ENCODE data around the gene VAV3.

DNA sequence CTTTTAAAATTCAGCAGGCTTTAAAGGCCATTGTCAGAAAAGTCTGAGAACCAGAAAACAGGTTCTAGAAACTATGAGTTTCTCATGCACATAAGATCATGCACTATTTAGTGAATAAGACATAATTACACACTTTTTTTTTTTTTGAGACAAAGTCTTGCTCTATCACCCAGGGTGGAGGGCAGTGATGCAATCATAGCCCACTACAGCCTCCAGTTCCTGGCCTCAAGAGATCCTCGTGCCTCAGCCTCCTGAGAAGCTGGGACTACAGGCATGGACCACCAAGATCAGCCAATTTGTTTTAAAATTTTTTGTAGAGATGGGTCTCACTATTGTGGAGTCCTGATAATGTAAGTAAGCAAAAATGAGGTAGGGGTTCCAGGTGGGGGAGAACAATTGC lies 134.9 kb downstream of the VAV3 start:
- TF ChIP-seq, protein P1, sequence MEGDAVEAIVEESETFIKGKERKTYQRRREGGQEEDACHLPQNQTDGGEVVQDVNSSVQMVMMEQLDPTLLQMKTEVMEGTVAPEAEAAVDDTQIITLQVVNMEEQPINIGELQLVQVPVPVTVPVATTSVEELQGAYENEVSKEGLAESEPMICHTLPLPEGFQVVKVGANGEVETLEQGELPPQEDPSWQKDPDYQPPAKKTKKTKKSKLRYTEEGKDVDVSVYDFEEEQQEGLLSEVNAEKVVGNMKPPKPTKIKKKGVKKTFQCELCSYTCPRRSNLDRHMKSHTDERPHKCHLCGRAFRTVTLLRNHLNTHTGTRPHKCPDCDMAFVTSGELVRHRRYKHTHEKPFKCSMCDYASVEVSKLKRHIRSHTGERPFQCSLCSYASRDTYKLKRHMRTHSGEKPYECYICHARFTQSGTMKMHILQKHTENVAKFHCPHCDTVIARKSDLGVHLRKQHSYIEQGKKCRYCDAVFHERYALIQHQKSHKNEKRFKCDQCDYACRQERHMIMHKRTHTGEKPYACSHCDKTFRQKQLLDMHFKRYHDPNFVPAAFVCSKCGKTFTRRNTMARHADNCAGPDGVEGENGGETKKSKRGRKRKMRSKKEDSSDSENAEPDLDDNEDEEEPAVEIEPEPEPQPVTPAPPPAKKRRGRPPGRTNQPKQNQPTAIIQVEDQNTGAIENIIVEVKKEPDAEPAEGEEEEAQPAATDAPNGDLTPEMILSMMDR (IDR thresholded peaks at IDR 0.05; ENCODE audit: insufficient read depth, low read depth, low read length), result no peak
- TF ChIP-seq EZH2 (IDR thresholded peaks at IDR 0.05; ENCODE audit: insufficient read depth, low read length), result no peak

Data from astrocyte (in vitro differentiated cells and primary cell).